Subcutaneous abdominal adipose tissue (tissue), 5 donors: ENCODE measurements around the gene OIT3.
"Not testable (repeated sequence)": the region's sequence is repeated elsewhere in the genome, so short reads cannot be mapped to it uniquely, and the experiment has no call there.

Experiments used
- H3K27ac ChIP-seq: one replicate; pipeline ENCODE4 v1.7.0; 2013; ENCODE audit warnings: low read depth, mild to moderate bottlenecking, inconsistent platforms, low read length, moderate library complexity
- H3K27me3 ChIP-seq, 5 donors: one replicate each; pipeline ENCODE4 v1.7.0; 2013; ENCODE audit warnings: low read length in 5 of 5, inconsistent platforms in 1 of 5; ENCODE audit not compliant: control insufficient read depth in 5 of 5, insufficient read depth in 4 of 5
- H3K36me3 ChIP-seq, 5 donors: one replicate each; pipeline ENCODE4 v1.7.0; 2013; ENCODE audit warnings: low read length in 5 of 5; ENCODE audit not compliant: control insufficient read depth in 5 of 5, insufficient read depth in 5 of 5
- H3K4me1 ChIP-seq, 5 donors: one replicate each; pipeline ENCODE4 v1.7.0; 2013; ENCODE audit warnings: low read length in 5 of 5, mild to moderate bottlenecking in 3 of 5, moderate library complexity in 1 of 5; ENCODE audit not compliant: control insufficient read depth in 5 of 5, insufficient read depth in 5 of 5
- H3K4me3 ChIP-seq, 5 donors: one replicate each; pipeline ENCODE4 v1.7.0; 2013; ENCODE audit warnings: low read length in 5 of 5, low read depth in 1 of 5
- H3K9ac ChIP-seq, 5 donors: one replicate each; pipeline ENCODE4 v1.7.0; 2013; ENCODE audit warnings: low read length in 5 of 5, mild to moderate bottlenecking in 4 of 5, moderate library complexity in 3 of 5
- H3K9me3 ChIP-seq, 5 donors: one replicate each; pipeline ENCODE4 v1.7.0; 2013; ENCODE audit warnings: low read length in 5 of 5; ENCODE audit not compliant: control insufficient read depth in 5 of 5
- donor health status: healthy.
- donor health status: healthy.
- donor health status: healthy.
- donor health status: healthy.
- donor health status: healthy.

The OIT3 gene

GRCh38 chr10:72895236-72895850 lies 1.8 kb downstream of the OIT3 start:
- no peaks in the 10 kb centered on the region for H3K4me1 ChIP-seq
- H3K9ac ChIP-seq: no peak overlapping the region
- no peaks in the 10 kb centered on the region for H3K36me3 ChIP-seq
- H3K27me3 ChIP-seq: no peaks in the 10 kb centered on the region
- no peak overlapping the region for H3K4me3 ChIP-seq
- H3K27ac ChIP-seq: no peak overlapping the region
- no peaks in the 10 kb centered on the region for H3K9me3 ChIP-seq

GRCh38 chr10:72898616-72899015 lies 5.1 kb downstream of the OIT3 start:
- Histone ChIP-seq H3K9ac (no peak overlapping the region), H3K4me1 (no peaks in the 10 kb centered on the region), H3K27ac (no peak overlapping the region), H3K9me3 (no peaks in the 10 kb centered on the region), H3K4me3 (no peak overlapping the region), H3K36me3 (no peaks in the 10 kb centered on the region), H3K27me3 (no peaks in the 10 kb centered on the region)

DNA sequence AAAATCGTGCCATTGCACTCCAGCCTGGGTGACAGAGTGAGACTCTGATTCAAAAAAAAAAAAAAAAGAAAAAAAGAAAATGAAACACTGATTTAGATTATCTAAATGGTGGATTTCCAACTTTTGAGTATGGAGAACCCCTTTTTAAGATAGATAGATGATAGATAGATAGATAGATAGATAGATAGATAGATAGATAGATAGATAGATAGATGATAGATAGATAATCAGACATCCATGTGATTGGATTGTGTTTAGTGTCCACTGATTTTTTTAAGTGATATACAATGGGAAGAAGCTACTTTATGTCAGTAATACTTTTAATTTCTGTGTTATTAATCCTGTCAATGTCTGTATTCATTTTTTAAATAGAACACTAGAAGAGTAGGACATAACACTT lies 6.0 kb downstream of the OIT3 start:
- Histone ChIP-seq H3K27ac (no peak overlapping the region), H3K36me3 (no peaks in the 10 kb centered on the region), H3K9ac (no peak overlapping the region), H3K4me3 (no peak overlapping the region), H3K9me3 (no peaks in the 10 kb centered on the region), H3K27me3 (no peaks in the 10 kb centered on the region), H3K4me1 (no peaks in the 10 kb centered on the region)

- H3K36me3 ChIP-seq, H3K9ac ChIP-seq, H3K27ac ChIP-seq, H3K4me3 ChIP-seq, H3K27me3 ChIP-seq, H3K4me1 ChIP-seq, H3K9me3 ChIP-seq: not testable (repeated sequence)
These were observed 10.5 kb downstream of the OIT3 start for GRCh38 chr10:72903941-72904446.

- peaks cover 0 to 3% (median 0%) of the 10 kb centered on the region in 5 donors for H3K4me1 ChIP-seq
- H3K4me3 ChIP-seq: no peak overlapping the region
- H3K9me3 ChIP-seq: no peaks in the 10 kb centered on the region
- no peaks in the 10 kb centered on the region for H3K27me3 ChIP-seq
- H3K36me3 ChIP-seq: no peaks in the 10 kb centered on the region
- no peak overlapping the region for H3K9ac ChIP-seq
- H3K27ac ChIP-seq: no peak overlapping the region
These were observed 11.3 kb downstream of the OIT3 start for GRCh38 chr10:72904806-72905205.

DNA sequence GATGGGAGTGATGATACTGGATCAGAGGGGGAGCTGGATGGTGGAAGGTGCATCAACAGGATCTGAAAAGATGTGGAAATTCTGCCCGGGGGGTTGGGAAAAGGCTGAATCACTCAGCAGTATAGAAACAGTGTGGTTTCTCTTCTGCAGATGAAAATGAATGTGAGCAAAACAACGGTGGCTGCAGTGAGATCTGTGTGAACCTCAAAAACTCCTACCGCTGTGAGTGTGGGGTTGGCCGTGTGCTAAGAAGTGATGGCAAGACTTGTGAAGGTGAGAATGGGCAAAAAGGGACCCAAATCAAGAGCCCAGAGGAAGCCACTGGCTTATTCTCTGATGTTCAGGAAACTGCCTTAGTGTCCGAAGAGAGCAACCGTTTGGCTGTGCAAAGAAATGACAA lies 12.9 kb downstream of the OIT3 start:
- H3K4me3 ChIP-seq: no peak overlapping the region
- H3K27ac ChIP-seq: no peak overlapping the region

GRCh38 chr10:72910705-72911104 lies 17.2 kb downstream of the OIT3 start:
- Histone ChIP-seq H3K27ac (no peak overlapping the region), H3K4me1 (peaks cover 0 to under 1% (median 0%) of the 10 kb centered on the region in 5 donors), H3K9ac (no peak overlapping the region), H3K27me3 (no peaks in the 10 kb centered on the region), H3K36me3 (no peaks in the 10 kb centered on the region), H3K9me3 (no peaks in the 10 kb centered on the region), H3K4me3 (no peak overlapping the region)

More for the DNA sequence above, 12.9 kb downstream of the OIT3 start:
- H3K9me3 ChIP-seq: no peaks in the 10 kb centered on the region
- peaks cover 0 to 3% (median 0%) of the 10 kb centered on the region in 5 donors for H3K4me1 ChIP-seq
- no peaks in the 10 kb centered on the region for H3K36me3 ChIP-seq
- no peaks in the 10 kb centered on the region for H3K27me3 ChIP-seq
- H3K9ac ChIP-seq: no peak overlapping the region

GRCh38 chr10:72911758-72912157 lies 18.2 kb downstream of the OIT3 start:
- H3K27ac ChIP-seq: no peak overlapping the region
- no peaks in the 10 kb centered on the region for H3K4me1 ChIP-seq
- no peak overlapping the region for H3K9ac ChIP-seq
- H3K27me3 ChIP-seq: no peaks in the 10 kb centered on the region
- H3K36me3 ChIP-seq: no peaks in the 10 kb centered on the region
- H3K4me3 ChIP-seq: no peak overlapping the region
- no peaks in the 10 kb centered on the region for H3K9me3 ChIP-seq

GRCh38 chr10:72912736-72913135 lies 19.2 kb downstream of the OIT3 start:
- Histone ChIP-seq H3K9ac (no peak overlapping the region), H3K36me3 (no peaks in the 10 kb centered on the region), H3K4me3 (no peak overlapping the region), H3K4me1 (no peaks in the 10 kb centered on the region), H3K27ac (no peak overlapping the region), H3K27me3 (no peaks in the 10 kb centered on the region), H3K9me3 (no peaks in the 10 kb centered on the region)

DNA sequence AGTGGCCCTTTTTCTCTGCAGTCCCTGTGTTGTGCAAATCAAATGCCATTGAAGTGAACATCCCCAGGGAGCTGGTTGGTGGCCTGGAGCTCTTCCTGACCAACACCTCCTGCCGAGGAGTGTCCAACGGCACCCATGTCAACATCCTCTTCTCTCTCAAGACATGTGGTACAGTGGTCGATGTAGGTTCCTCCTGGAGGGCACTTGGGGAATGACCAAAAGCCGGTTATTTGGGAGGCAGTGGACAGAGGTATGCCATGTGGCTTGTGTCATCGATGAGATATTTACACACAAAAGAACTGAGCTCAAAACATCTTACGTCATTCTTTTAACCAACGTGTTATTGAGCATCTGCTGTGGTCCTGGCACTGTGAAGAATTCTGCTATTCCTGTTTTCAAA lies 19.7 kb downstream of the OIT3 start:
- H3K9ac ChIP-seq: no peak overlapping the region

More for the DNA sequence above, 19.7 kb downstream of the OIT3 start:
- Histone ChIP-seq H3K9me3 (no peaks in the 10 kb centered on the region), H3K27me3 (no peaks in the 10 kb centered on the region), H3K36me3 (no peaks in the 10 kb centered on the region), H3K4me3 (no peak overlapping the region), H3K27ac (no peak overlapping the region), H3K4me1 (no peaks in the 10 kb centered on the region)
